HG02678 (cell line): ENCODE data around the gene GPC6.
"Not testable (repeated sequence)": the region's sequence is repeated elsewhere in the genome, so short reads cannot be mapped to it uniquely, and the experiment has no call there.

ENCODE experiments used
- ATAC-seq: cut with Tn5 transposase; IDR thresholded peaks from one replicate; pipeline ENCODE4 v1.9.1; 2021; ENCODE audit warnings: mild to moderate bottlenecking, moderate library complexity; ENCODE audit not compliant: unreplicated experiment

The GPC6 gene

DNA sequence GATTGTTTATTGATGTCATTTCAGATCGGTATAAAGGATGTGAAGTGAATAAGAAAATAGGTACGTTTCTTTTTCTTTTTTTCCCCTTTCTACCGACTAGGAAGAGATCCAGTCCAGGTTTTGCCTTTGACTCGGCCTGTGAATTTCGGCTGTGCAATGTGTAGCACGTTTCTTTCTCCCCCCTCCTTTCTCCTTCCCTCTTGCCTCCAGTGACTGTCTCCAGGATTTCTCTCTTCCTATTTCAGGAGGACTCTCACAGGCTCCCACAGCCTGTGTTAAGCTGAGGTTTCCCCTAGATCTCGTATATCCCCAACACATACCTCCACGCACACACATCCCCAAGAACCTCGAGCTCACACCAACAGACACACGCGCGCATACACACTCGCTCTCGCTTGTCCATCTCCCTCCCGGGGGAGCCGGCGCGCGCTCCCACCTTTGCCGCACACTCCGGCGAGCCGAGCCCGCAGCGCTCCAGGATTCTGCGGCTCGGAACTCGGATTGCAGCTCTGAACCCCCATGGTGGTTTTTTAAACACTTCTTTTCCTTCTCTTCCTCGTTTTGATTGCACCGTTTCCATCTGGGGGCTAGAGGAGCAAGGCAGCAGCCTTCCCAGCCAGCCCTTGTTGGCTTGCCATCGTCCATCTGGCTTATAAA lies at the start of gene GPC6:
GPC6 (plus strand) TSS at position 185 of the 657 bp plus-strand sequence.
- no peak for ATAC-seq

DNA sequence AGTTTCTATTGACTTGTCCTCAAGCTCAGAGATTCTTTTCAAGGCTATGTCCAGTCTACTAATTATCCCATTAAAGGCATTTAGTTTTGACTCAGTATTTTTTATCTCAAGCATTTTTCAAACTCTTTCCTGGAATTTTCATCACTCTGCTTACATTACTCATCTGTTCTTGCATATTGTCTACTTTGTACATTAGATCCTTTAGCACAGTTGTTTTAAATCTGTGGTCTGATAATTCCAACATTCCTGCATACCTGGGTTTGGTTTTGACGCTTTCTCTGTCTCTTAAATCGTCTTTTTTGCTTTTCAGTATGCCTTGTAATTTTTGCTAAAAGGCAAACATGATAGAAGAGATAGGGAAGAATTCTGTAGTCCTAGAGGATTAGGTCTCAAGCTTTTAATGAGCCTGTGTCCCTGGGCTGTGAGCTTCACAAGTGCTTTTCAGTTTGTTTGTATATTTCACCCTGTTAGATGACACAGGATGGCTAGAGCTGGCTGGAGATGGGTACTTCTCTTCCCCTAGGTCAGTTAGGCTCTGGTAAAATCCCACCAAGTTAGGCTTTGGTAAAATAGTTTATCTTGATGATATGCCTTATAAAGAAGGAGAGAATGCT lies 46.1 kb upstream of the GPC6 start:
- no peak for ATAC-seq

DNA sequence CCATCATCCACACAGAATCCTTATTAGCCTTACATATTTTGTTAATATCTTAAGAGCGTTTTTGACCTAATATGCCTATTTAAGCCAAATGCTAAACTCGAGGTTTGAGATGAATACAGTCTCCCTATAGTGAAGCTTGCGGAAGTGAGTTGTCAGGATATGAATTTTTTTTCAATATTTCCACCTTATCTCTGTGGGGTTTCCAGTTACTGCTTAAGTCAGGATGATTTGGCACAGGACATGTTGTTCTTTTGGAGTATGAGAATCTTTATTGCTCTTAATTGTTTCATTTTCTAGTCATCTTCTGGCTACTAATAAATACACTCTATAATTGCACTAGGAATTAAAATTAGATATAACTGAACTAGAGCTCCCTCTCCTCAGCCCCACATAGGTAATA lies 44.2 kb upstream of the GPC6 start:
- ATAC-seq = no peak

DNA sequence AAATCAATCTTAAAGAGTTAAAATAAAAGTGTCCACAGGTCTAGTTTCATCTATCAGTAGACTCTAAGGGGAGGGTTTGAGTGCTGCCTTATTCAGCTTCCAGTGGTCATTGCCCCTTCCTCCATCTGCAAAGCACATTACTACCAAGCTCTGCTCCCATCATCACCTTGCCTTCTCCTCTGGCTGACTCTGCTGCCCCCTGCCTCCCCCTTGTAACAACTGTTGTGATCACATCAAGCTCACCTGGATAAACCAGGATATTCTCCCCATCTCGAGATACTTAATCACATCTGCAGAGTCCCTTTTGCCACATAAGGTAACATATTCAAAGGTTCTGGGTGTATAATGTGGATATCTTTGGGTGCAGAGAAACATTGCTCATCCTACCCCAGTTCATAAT lies 43.3 kb upstream of the GPC6 start:
- ATAC-seq = no peak

DNA sequence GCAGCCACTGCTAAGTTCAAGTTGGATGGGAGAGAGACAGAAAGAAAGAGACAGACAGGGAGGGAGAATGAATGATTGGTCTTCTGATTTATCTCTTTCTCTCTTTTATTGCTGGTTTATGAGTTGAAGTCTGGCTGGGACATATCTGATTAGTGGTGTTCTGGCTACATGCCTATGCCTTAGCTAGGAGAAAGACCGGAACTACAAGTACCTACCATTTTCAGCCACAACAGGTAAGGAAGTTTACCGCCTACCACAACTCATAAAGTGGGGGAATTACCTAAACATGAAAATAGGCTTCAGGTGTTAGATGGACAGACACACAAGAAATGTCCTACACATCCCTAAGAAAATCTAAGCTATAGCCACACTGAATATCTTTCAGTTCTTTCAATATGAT lies 36.6 kb upstream of the GPC6 start:
- ATAC-seq = no peak

DNA sequence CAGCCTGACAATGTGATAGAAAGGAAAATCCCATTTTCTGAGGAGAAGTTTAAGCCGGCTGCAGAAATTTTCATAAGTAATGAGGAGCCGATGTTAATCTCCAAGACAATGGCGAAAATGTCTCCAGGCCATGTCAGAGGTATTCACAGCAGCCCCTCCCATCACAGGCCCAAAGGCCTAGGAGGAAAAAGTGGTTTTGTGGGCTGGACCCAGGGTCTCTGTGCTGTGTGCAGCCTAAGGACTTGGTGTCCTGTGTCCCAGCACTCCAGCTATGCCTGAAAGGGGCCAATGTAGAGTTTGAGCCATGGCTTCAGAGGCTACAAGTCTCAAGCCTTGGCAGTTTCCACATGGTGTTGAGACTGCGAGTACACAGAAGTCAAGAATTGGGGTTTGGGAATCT lies 32.9 kb upstream of the GPC6 start:
- no peak for ATAC-seq

DNA sequence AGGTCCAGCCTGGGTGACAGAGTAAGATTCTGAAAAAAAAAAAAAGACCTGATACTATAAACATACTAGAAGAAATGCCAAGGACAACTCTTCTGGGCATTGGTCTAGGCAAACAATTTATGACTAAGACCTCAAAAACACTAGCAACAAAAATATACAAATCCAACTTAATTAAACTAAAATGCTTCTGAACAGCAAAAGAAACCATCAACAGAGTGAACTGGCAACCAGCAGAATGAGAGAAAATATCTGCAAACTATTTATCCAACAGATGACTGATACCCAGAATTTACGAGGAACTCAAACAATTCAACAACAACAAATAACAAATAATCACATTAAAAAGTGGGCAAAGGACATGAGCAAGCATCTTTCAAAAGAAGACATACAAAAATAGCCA lies 26.8 kb upstream of the GPC6 start:
- no peak for ATAC-seq

DNA sequence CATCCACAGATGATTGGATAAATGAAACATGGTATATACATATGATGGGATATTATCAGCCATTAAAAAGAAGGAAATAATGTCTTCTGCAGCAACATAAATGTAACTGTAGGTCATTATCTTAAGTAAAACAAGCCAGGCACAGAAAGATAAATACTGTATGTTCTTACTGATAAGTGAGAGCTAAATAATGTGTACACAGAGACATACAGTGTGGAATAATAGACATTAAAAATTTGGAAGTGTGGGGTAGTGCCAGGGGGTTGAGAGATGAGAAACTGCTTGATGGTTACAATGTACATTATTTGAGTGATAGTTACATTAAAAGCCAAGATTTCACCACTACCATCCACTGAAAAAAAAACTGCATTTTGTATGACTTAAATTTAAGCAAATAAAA lies 26.0 kb upstream of the GPC6 start:
- no peak for ATAC-seq

DNA sequence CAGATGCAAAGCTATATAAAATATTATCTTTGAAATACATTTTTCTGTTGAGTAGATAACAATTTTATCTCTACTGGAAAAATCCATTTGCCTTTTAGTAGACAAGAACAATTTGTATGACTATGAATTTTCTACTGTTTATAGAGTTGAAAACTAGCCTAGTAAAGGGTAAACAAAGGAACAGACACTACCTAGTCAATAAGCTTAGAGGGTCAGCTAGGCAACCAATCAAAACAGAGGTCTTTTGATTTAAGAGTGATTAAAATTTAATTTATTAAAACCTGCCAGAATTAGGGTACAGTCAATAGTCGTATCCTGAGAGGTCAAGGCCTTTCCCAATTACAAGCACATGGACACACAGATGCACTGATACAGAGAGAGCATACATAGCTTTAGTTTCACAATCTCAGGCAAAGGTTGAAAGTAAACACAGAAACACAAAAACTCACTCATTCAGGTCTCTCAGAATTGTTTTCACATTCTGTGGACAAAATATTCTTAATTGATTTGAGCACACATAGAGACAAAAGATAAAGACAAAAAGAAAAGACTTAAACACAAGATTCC lies 24.5 kb upstream of the GPC6 start:
- ATAC-seq = no peak

DNA sequence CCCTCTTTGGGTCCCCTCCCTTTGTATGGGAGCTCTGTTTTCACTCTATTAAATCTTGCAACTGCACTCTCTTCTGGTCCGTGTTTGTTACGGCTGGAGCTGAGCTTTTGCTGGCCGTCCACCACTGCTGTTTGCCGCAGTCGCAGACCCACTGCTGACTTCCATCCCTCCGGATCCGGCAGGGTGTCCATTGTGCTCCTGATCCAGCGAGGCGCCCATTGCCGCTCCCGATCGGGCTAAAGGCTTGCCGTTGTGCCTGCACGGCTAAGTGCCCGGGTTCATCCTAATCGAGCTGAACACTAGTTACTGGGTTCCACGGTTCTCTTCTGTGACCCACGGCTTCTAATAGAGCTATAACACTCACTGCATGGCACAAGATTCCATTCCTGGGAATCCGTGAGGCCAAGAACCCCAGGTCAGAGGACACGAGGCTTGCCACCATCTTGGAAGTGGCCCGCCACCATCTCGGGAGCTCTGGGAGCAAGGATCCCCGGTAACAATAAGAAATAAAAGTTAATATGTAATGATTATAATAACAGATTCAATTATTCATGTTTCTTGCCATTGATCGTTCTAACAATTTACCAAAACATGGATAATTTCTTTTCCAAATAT lies 19.7 kb upstream of the GPC6 start:
- ATAC-seq = not testable (repeated sequence)

DNA sequence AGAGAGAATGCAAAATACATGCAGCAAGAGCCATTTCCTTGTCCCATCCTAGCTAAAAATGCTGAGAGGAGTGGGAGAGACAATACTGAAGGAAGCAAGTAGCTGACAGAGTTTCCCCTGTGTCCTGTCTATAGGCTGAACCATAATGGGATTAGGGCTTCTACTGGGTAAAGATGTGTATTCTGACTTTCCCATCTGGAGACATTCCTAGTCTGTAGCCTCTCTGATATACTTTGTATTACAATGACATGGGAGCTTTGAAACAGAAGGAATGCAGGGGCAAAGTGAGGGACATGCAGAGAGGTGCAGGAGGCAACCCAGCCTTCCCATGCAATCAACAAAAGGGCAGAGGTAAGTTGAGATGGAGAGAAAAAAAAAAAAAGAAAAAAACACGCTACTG lies 10.5 kb upstream of the GPC6 start:
- ATAC-seq = no peak

DNA sequence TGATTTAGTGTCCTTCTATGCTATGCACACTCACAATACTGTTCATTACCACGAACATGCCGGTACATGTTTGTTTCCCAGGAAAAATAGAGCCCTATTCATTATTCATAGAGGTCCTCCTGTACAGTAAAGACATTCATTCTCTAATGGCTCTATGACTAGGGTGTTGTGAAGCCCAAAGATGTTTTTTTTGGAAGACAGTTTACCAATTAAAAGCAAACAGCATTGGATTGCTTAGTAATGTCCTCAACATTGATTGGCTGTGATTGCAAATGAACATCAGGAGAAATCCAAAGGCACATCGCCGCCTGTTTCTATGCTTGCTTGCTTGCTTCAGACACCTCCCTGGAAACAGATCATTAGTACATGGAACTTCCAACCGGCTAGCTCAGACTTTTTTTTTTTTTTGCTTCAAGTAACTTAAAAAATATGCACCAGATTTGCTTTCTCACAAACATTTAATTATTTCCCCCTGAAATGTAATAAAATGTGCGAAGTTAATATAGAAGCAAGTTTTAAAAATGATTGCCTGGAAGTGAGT lies 8.8 kb upstream of the GPC6 start:
- no peak for ATAC-seq

DNA sequence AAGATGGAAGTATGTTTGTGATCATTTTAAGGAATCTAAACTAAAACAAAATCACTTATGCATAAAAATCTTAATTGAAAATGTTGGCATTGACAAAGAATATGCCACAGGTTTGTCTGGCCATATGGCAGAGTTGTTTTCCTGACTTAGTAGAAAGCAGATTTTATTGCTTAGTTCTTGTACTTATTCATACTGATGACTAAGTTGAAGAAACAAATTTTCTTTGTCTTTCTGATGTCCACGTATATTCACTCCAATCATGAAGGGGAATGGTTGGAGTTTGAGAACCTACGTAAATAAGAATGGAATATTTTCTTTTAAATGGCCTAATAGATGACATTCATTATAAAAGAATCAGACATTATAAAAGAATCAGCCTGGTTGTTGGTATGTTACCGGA lies 8.0 kb upstream of the GPC6 start:
- no peak for ATAC-seq

DNA sequence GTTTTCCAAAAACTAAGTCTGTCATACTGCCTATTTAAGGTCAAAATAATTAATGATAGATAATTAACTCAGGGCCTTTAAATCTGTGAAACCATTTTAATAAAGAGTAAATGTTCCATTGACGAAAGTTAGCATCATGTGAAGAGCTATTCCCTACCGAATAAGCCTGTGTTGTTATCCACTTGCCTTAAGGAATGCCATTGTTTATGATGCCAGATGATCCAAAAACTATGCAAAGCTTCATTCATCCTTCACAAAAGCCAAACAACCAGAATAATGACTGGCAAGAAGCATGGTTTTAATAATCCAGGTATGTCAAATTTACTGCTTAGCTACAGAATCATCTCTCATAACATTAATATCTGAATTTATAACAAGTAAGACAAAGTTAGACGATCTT lies 6.5 kb upstream of the GPC6 start:
- ATAC-seq = no peak

DNA sequence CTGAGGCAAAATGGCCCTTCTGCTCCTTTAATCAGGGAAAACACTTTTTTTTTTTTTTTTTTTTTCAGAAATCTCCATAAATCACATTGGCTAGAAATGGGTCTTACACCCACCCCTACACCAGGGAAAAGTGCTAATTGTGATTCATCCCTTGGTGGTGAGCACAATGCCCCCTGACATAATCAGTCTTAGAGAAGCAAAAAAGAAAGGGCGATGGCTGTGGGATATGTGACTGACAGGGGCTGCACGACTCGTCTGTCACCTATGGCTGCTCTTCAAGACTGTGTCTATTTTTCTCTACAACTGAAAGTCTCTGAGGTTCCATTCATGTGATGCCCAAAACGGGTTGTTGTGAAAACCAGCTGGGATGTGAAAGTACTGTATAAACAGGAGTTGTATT lies 3.6 kb upstream of the GPC6 start:
- ATAC-seq = no peak

DNA sequence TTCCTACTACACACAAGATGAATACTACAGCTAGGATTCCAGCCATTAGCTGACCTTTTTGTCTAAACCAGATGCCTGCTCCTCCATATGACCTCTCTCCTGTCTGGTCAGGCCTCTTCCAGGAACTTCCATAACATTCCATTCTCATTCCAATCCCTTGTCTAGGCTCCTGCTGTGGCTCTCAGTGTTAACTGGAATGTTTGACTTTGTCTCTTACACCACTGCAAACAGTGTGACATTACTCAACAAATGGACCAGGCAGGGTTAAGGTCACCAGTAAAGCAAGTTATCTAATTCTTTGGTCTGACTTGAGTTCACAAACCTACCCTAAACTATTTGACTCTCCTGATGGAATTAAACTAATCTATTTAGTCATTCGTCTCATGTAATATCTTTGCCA lies 2.1 kb upstream of the GPC6 start:
- ATAC-seq = no peak

DNA sequence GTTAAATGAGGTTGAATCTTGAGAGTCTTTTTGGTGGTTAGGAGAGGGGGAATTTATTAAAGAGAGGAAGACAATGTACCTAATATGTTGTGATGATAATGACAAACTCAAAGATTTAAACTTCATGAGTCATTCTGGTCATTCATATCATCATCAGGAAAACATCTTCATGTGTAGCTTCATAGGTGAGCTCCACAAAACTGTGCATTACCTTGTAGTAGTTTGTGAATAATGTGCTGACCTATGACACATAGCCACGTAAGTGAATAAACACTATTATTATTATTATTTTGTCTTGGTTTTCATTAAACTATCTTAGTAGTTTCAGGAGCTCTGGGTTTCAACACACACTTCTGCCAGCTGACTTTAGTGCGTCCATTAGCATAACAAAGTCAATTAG lies 997 bp upstream of the GPC6 start:
- ATAC-seq = no peak

DNA sequence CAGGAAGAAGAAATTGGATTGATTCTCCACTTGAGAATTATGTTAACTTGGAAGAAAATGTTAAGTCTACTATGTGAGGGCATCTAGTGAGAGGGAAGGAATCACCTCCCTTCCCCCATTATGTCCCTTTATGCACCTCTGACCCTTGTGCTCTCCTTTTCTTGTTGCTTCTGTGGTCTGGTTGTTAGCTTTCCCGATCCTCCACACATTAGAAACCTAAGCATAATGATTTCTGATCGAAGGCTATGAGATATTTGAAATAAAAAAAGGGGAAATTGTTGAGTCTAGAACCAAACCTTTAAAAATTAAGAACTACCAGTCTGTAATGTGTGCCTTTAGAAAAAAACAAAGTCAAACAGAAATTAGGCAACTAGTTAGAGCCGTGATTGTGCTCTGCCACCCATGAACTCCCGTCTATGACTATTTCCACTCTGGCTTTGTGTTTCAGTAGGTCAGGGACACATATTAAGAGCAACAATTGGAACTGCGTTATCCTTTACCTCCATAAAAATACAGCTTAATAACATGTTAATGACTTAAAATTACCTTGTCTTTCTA lies 463 bp upstream of the GPC6 start:
- no peak for ATAC-seq

DNA sequence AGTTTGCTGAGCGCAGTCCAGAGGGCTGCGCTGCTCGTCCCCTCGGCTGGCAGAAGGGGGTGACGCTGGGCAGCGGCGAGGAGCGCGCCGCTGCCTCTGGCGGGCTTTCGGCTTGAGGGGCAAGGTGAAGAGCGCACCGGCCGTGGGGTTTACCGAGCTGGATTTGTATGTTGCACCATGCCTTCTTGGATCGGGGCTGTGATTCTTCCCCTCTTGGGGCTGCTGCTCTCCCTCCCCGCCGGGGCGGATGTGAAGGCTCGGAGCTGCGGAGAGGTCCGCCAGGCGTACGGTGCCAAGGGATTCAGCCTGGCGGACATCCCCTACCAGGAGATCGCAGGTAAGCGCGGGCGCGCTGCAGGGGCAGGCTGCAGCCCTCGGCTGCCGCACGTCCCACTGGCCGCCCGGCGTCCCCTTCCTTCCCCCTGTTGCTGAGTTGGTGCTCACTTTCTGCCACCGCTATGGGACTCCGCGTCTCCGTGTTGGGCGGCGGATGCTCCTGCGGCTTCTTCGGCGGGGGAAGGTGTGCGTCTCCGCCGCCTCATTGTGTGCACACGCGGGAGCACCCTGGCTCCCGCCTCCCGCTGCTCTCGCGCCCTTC lies 772 bp downstream of the GPC6 start:
- ATAC-seq = no peak

DNA sequence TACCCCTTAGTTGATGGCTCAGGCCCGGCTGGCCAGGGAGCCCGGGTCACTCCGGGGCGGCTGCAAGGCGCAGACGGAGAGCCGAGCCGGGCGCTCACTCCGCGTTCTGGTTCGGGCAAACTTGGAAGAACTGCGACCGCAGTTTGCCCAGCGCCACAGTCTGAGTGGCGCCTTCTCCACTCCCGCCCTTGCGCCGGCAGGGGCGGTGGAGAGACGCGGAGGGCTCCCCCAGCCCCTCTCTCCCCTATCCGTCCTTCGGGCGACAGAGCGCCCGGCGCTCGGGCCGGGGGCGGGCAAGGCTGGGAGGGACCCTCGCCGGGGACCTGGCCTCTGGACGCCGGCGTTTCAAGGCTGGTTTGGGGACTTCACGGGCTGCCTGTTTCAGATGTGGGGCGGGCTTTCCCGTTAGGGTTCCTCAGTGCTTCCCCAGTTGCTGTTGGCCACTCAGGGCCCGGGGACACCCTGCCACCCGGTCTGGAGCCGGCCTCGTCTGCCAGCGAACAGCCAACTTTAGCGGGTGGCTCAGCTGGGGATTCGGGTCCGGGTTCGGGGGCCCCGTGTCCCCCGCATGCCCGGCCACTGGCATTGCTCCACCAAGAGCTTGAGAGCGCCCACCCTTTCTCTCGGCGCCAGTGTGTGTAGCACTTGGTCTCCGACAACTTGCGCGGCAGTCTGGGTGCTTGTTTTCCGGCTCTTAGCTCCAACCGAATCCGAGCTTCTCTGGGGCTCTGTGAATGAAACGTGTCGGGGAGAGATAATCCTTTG lies 1.5 kb downstream of the GPC6 start:
- ATAC-seq = no peak

DNA sequence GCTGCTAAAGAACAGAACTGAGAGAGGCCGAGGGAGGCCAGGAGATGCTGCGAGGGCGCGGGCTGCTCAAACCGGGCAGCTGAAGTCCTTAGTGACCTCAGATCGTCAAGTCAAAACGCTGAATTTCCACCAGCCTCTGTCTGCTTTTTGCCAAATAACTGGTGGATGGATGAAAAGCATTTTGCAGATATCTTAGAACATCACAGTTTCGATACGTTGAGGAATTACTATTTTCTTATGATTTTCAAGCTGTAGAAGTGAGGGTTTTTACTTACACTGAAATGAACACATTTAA lies 2.0 kb downstream of the GPC6 start:
- no peak for ATAC-seq
